Ishikawa (cell line): ENCODE data around the gene RRAGB.

Experiments
- EGR1 ChIP-seq: IDR thresholded peaks from 2 replicates; pipeline ENCODE4 v1.6.1; 2012
- FOXM1 ChIP-seq: IDR thresholded peaks from 2 replicates; pipeline ENCODE4 v1.6.1; 2012; ENCODE audit warnings: low read depth, borderline replicate concordance
- RAD21 ChIP-seq: IDR thresholded peaks from 2 replicates; pipeline ENCODE4 v1.6.1; 2012; ENCODE audit warnings: low read depth
- YY1 ChIP-seq: IDR thresholded peaks from 2 replicates; pipeline ENCODE4 v1.6.1; 2012; ENCODE audit warnings: low read depth
- ZBTB7A ChIP-seq: IDR thresholded peaks from 2 replicates; pipeline ENCODE4 v1.6.1; 2012; ENCODE audit warnings: low read depth
- TF ChIP-seq, protein P1 (sequence below): IDR thresholded peaks from 2 replicates; pipeline ENCODE4 v1.6.1; 2012

RRAGB gene

DNA sequence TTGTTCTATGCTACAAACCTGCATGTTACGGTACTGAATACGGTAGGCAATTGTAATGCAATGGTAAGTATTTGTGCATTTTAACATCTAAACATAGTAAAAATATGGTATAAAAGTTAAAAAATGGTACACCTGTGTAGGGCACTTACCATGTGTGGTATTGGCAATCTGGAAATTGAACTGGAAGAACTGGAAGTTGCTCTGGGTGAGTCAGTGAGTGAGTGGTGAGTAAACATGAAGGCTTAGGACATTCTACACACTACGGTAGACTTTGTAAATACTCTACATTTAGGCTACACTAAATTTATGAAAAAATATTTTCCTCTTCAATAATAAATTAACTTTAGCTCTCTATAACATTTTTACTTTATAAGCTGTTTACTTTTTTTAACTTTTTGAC, 78.9 kb downstream of the RRAGB start:
- TF ChIP-seq, protein P1, sequence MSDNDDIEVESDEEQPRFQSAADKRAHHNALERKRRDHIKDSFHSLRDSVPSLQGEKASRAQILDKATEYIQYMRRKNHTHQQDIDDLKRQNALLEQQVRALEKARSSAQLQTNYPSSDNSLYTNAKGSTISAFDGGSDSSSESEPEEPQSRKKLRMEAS, result no peak
- no peak for TF ChIP-seq RAD21
- no peak for TF ChIP-seq ZBTB7A
- TF ChIP-seq YY1, result no peak

DNA sequence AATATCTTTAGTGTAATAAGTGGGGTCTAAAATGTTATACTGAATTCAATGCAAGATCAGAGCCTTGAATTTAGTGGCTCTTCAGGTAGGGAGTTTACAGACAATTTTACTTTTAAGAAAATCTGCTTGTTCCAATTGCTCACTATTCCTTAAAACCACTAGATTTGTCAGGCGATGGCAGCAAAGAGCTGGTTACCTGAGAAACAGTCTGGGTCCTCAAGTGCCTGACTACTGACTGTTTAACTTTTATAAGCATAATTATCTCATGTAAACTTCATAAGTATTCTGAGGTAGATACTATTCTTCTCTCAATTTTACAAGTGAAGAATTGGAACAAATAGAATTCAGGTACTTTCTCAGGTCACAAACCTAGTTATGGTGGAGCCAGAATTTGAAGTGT, 84.3 kb downstream of the RRAGB start:
- TF ChIP-seq FOXM1 (no peak), RAD21 (peak; percentile 22; the same call in 1 of the 2 replicates), EGR1 (no peak)
